ENCODE data around the gene USHBP1.

- no peak for TF ChIP-seq CBFB (CRISPR knock-in tag; IDR thresholded peaks at IDR 0.05; ENCODE audit: low read depth)
- TF ChIP-seq CTCF (IDR thresholded peaks at IDR 0.05) = no peak
- TF ChIP-seq ATF3 (CRISPR knock-in tag; conservative IDR thresholded peaks at IDR 0.05) = no peak
Observed at GRCh38 chr19:17289489-17289888, 24.9 kb upstream of the USHBP1 start.

All from WTC11 (cell line).